A204.1 (cell line): Measurements from ENCODE around the gene HTRA3.

Experiments used
- FAIRE-seq: peaks from 2 replicates; lab custom pipeline; 2012; peaks lifted over from hg19 to GRCh38; lab: Jason Lieb, UNC

Gene HTRA3

DNA sequence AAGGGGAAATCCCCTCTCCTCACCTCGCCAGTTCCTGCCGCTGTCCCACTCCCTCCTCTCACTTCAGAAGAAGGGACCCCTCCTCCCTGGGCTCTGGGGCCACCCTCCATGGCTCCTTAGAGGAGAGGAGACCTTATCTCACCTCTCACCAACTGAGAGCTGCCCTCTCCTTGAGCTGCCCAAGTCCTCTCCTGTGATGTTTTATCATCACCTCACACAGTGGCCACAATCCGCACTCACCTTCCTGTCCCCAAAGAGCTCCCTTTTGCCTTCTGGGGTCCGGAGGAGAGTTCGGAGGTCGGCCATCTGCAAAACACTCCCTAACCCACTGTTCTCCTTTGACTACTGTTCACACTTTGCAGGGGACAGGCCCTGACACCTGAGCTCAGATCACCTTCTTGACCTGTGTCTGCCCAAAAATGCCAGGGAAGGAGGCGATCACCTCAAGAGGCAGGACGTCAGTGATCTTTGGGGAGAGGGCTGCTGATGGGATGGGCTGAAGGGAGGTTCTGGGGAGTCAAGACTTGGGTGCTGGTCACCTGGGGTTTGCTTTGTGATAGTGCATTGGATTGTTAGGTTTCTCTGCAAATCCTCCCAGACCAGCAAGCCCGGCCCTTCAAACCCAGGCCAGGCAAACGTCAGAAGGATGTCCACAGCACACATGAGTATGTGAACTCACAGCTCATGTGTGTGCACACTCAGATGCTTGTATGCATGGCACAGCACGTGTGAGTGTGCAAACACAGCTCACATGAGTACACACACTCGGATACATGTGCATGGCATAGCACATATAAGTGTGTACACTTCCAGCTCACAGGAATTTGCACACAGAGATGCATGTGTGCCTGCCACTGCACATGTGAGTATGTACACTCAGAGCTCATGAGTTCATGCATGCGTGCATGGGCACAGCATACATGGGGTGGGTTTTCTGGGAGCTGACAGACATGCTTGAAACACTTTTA lies 41.8 kb downstream of the HTRA3 start:
- FAIRE-seq = no peak

DNA sequence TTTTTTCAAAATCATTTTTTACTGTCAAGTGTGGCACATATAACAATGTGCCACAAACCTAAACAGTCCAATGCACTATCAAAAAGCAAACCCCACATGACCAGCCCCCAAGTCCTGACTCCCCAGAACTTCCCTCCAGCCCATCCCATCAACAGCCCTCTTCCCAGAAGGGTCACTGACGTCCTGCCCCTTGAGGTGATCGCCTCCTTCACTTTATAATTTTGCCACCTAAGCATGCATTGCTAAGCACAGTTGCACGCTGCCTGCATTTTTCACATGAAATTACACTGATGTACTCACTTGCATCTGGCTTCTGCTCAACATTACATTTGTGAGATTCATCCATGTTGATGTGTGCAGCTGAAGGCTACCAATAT lies 42.5 kb downstream of the HTRA3 start:
- FAIRE-seq = no peak

GRCh38 chr4:8312976-8313375 lies 43.4 kb downstream of the HTRA3 start:
- FAIRE-seq = no peak

GRCh38 chr4:8314691-8315255 lies 45.2 kb downstream of the HTRA3 start:
- FAIRE-seq = no peak

GRCh38 chr4:8315435-8316250 lies 46.1 kb downstream of the HTRA3 start:
- FAIRE-seq = no peak

GRCh38 chr4:8316251-8316771 lies 46.8 kb downstream of the HTRA3 start:
- FAIRE-seq = no peak

DNA sequence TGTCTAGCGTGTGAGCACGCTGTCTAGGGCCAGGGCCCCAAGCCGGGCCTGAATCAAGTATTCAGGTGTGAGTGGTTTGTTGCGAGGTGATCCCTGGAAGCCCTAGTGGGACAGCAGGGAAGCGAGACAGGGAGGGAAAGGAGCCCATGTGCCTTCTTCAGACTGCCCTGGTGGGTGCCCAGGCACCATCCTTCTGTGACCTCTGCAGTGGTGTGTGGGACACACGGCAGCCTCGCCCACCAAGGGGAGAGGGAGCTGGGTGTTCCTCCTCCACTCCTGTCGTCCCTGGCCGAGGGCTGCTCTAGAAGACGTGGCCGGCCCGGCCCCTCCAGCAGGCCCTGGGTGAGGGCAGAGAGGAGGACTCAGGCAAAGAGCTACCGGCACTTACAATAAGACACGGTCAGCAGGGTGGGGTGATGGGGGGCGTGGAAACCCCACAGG lies 47.4 kb downstream of the HTRA3 start:
- FAIRE-seq = no peak

- no peak for FAIRE-seq
Measured at GRCh38 chr4:8317474-8317873, 47.9 kb downstream of the HTRA3 start.

DNA sequence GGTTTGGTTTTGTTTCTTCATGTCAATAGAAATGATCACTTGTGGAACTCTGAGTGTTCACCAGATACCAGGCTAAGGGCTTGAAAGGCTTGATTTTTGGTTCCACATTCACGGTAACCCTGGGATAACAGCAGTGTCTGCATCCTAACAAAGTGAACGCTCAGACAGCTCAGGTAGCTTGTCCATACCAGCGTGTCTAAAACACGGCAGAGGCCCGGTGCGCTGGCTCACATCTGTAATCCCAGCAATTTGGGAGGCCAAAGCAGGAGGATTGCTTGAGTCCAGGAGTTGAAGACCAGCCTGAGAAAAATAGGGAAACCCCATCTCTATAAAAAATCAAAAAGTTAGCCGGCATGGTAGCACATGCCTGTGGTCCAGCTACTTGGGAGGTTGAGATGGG lies 49.0 kb downstream of the HTRA3 start:
- FAIRE-seq = no peak

- no peak for FAIRE-seq
Measured at GRCh38 chr4:8319061-8319460, 49.5 kb downstream of the HTRA3 start.

- FAIRE-seq = no peak
Measured at GRCh38 chr4:8319731-8320385, 50.3 kb downstream of the HTRA3 start.

DNA sequence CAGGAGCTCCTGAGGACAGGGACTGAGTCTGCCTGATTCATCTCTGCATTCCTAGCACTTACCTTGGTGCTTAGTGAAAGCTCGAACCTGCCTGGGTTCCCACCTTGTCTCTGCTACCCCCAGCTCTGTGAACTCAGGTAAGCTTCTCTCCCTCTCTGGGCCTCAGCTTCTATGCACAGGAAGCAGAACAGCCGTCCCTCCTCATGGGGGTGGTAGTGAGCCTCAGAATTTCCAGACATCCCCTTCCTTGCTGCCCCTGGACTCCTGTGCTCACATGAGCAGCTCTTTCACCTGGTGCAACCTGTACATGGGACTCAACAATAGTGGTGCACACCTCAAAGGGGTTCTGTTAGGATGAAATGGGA lies 50.8 kb downstream of the HTRA3 start:
- no peak for FAIRE-seq

- no peak for FAIRE-seq
Measured at GRCh38 chr4:8321220-8321619, 51.7 kb downstream of the HTRA3 start.

- FAIRE-seq = no peak
Measured at GRCh38 chr4:8321771-8322170, 52.2 kb downstream of the HTRA3 start.

DNA sequence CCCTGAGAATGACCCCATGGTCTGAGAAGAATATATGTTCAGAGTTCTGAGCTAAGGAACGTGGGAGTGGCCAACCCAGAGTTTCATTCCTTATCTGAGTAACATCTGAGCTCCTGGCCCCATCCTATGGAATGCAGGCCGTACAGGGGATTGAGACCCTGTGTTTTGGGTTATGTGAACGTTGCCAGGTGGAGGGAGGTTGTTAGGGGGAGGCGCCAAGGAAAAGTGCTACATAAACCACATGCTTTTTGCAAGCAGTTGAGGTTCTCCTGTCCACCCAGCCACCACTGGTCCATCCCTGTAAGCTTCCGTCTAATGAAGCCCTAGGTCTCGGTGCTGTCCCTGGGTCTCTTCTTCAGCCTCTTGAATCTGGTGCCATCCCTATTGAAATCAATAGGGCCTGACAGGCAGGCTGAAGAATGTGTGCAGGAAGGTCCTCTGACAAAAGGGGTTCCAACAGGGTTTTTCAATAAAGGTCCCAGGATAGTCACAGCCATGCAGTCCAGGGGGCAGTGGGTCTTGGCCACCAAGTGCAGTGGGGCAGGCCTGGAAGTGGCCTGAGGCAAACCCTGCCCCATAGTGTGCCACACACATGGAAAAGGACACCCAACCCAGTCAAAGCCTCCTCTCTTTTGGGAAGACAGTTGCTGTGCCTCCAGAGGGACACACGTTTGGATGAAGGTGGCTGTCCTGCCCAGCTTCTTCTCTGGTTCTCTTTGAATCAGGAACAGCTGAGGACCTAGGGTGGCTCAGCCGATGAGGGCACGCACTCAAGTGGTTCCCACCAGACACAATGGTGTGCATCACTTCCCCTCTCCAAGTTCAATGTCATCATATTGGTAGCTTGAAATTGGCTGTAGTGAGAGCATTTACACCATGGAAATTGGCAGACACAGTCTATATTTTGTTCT lies 53.5 kb downstream of the HTRA3 start:
- no peak for FAIRE-seq

DNA sequence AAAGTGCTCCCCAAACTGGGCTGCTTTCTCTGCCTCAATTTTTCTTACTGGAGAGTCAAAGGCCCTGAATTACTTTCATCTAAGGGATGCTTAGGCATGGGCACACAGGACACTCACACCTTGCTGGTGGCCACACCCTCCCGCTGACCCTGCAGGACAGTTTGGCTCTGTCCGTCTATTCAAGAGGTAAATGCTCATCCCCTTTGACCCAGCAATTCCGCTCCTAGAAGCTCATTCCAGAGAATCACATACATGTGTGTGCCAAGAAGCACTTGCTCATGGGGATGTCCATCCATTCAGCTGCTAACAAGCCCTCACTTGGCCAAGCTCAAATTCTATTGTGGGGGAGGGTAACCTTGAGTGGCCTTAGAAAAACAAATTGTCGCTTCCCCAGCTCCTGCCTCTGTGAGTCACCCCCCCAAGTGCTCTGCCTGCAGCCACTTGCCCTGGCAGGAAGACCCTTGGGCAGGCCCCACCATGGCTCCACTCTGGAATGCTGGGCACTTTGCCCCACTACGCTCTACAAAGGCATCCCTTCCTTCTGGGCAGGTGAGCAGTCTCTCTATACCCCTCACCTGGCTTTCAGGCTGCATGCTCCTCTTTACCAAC lies 54.5 kb downstream of the HTRA3 start:
- no peak for FAIRE-seq

- no peak for FAIRE-seq
Measured at GRCh38 chr4:8324640-8325239, 55.2 kb downstream of the HTRA3 start.

DNA sequence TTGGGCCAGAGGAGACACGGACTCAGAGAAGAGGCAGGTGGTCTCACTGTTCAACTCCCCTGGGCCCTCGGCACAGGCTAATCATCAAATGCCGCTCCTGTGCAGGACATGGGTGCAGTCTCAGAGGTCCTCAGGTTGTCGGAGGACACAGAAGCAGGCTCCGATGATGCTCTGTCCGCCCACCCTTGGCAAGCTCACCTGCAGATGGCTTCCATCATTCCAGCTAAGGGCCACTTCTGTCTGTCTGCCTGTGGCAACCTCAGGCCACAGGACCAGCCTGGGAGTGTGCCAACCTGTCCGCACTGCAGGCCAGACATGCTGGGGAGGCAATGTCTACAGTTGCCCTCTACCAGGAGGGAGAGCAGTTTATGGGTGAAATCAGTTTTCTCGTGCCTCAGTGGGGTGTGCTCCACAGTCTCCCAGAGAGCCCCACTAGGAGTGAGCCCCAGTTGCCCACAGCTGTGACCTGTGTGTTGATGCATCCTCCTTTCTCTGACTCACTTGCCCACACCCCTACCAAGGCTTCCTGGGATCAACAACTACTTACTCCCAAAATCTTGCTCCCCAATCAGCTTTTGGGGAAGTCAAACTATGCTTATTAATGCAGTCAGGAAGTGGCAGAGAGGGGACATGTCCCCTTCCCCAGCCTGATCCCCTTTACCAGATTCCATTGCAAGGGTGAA lies 55.9 kb downstream of the HTRA3 start:
- no peak for FAIRE-seq

GRCh38 chr4:8326206-8326605 lies 56.7 kb downstream of the HTRA3 start:
- FAIRE-seq = no peak

DNA sequence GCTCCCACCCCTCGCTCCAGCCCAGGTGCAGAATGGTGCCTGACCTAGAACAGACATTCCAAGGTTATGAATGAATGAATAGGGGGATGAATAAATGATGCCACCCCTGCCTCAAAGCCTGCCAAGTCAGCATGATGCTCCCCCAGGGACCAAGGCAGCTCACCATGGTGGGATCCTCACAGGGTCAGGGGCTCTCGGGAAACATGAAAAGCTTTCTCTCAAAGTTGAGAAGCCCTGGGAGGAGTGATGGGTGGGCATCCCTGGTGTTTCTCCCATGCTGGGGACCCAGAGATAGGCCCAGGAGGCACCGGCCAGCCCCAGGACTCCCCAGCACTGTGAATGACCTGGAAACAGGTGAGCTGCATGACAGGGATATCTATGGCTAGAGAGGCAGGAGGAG lies 58.9 kb downstream of the HTRA3 start:
- no peak for FAIRE-seq
